ENCODE data around the gene RABL6. TPM values are rescaled to one million over a fixed set of nuclear protein-coding genes. Genes with fewer than 3 reads are reported as not detected.

The RABL6 gene
- total RNA-seq, 2 donors from 2014 or later, result 159 to 206 TPM

DNA sequence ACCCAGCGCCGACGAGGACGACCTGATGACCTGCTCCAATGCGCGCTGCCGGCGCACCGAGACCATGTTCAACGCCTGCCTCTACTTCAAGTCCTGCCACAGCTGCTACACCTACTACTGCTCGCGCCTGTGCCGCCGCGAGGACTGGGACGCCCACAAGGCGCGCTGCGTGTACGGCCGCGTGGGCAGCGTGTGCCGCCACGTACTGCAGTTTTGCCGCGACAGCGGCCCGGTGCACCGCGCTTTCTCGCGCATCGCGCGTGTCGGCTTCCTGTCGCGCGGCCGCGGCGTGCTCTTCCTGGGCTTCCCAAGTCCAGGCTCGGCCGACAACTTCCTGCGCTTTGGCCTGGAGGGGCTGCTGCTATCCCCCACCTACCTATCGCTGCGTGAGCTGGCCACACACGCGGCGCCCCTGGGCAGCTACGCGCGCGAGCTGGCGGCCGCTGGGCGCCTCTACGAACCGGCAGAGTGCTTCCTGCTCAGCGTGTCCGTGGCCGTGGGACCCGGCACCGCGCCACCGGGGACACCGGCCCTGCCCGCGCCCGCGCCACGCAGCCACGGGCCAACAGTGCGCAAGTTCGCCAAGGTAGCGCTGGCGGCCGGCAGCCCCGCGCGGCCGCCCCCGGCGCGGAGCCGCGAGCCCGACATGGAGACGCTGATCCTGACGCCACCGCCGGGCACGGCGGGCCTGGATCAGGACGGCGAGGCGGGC, 38.8 kb downstream of the RABL6 start:
- H3K4me3 Mint-ChIP-seq, result peak overlapping the region; percentile 78
- no peak overlapping the region for H3K27ac Mint-ChIP-seq
- TF ChIP-seq, protein P1, sequence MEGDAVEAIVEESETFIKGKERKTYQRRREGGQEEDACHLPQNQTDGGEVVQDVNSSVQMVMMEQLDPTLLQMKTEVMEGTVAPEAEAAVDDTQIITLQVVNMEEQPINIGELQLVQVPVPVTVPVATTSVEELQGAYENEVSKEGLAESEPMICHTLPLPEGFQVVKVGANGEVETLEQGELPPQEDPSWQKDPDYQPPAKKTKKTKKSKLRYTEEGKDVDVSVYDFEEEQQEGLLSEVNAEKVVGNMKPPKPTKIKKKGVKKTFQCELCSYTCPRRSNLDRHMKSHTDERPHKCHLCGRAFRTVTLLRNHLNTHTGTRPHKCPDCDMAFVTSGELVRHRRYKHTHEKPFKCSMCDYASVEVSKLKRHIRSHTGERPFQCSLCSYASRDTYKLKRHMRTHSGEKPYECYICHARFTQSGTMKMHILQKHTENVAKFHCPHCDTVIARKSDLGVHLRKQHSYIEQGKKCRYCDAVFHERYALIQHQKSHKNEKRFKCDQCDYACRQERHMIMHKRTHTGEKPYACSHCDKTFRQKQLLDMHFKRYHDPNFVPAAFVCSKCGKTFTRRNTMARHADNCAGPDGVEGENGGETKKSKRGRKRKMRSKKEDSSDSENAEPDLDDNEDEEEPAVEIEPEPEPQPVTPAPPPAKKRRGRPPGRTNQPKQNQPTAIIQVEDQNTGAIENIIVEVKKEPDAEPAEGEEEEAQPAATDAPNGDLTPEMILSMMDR (conservative IDR thresholded peaks at IDR 0.05), result no peak
- H3K27me3 Mint-ChIP-seq (ENCODE audit: insufficient read depth), result peaks cover 33% of the 10 kb centered on the region
- Histone ChIP-seq H3K27me3 (ENCODE audit: control insufficient read depth, insufficient read depth, low read length, poor library complexity, severe bottlenecking) (no peaks in the 10 kb centered on the region), H3K4me3 (ENCODE audit: low read length) (no peak overlapping the region), H3K9me3 (ENCODE audit: control insufficient read depth, low read length) (no peaks in the 10 kb centered on the region), H3K9ac (ENCODE audit: extremely low read depth, low read length, poor library complexity, severe bottlenecking) (no peak overlapping the region), H3K27ac (ENCODE audit: low read depth, low read length) (no peak overlapping the region), H3K36me3 (ENCODE audit: control insufficient read depth, insufficient read depth, low read length) (peaks cover 9% of the 10 kb centered on the region), H3K4me1 (ENCODE audit: control insufficient read depth, insufficient read depth, low read length) (peaks cover 8% of the 10 kb centered on the region)
- H3K9me3 Mint-ChIP-seq, result peaks cover 12% of the 10 kb centered on the region
- WGBS, 2 experiments (ENCODE audit: insufficient coverage in 1 of 2, insufficient read length in 1 of 2), result 67 to 75% methylated on average over 76 to 98 of the region's 98 CpGs
- H3K4me1 Mint-ChIP-seq, result peaks cover 2% of the 10 kb centered on the region
- DNase-seq, result peak; percentile 70
- H3K36me3 Mint-ChIP-seq (ENCODE audit: low read depth), result no peaks in the 10 kb centered on the region

DNA sequence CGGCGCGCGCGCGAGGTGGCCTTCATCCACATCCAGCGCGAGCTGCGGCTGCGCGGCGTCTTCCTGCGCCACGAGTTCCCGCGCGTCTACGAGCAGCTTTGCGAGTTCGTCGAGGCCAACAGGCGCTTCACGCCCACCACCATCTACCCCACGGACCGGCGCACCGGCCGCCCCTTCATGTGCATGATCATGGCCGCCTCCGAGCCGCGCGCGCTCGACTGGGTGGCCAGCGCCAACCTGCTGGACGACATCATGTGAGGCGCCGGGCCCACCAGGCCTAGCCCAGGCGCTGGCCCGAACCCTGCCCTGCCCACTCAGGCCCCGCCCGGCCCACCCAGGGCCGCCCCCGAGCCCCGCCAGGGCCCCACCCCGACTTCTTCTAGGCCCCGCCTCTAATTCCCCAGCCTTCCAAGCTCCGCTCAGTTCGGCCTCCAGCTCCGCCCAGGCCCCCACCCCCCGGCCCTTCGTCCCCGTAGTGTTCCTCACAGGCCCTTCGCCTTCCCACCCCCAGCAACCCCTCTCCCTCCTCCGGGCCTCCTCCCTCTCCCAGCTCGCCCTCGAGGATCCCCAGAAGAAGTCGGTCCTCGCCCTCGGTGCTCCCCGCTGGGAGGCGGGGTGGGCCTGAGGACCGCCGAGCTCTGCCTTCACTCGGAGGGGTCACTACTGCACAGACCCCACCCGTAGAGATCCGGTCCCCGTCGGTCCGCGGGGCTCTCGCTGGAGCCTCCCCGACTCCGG, 39.5 kb downstream of the RABL6 start:
- DNase-seq, result peak; percentile 95
- peak overlapping the region; percentile 89 for H3K27ac ChIP-seq (ENCODE audit: low read depth, low read length)
- H3K27ac Mint-ChIP-seq, result peak overlapping the region; percentile 89

DNA sequence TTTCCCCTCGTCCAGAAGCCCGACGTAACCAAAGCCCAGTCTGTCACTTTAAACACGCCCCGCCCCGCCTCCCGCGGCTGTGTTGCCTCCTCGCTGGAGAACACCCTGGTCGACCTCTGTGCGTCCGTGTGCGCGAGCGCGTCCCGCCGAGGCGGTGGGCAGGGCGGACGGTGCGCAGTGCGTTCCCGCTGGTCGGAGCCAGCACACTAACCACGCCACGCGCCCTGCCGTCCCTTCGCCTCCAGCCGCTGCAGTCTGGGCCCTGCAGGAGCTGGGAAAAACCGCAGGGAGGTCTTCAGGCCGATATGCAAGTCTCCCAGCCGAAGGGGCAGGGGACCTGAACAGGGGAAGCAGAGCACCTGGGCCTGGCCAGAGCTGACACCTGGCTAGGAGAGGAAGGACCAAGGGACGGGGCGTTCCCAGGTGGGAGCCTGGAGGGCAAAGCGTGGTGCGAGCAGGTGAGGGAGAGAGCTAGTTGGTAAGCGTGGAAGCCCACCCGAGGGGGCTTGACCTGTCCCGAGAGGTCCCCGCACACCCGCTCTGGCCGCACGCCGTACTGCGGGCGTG, 40.2 kb downstream of the RABL6 start:
- TF ChIP-seq, protein P1 (conservative IDR thresholded peaks at IDR 0.05), result no peak
- H3K4me3 Mint-ChIP-seq, result peak overlapping the region; percentile 78
- H3K27ac ChIP-seq (ENCODE audit: low read depth, low read length), result peak overlapping the region; percentile 89
- H3K27ac Mint-ChIP-seq, result peak overlapping the region; percentile 89
- peak overlapping the region; percentile 93 for H3K4me3 ChIP-seq (ENCODE audit: low read length)
- H3K36me3 Mint-ChIP-seq (ENCODE audit: low read depth), result no peaks in the 10 kb centered on the region
- peaks cover 33% of the 10 kb centered on the region for H3K27me3 Mint-ChIP-seq (ENCODE audit: insufficient read depth)
- no peaks in the 10 kb centered on the region for H3K9me3 ChIP-seq (ENCODE audit: control insufficient read depth, low read length)
- DNase-seq, result peak; percentile 94
- peaks cover 10% of the 10 kb centered on the region for H3K36me3 ChIP-seq (ENCODE audit: control insufficient read depth, insufficient read depth, low read length)
- H3K9me3 Mint-ChIP-seq, result peaks cover 12% of the 10 kb centered on the region
- peaks cover 8% of the 10 kb centered on the region for H3K4me1 ChIP-seq (ENCODE audit: control insufficient read depth, insufficient read depth, low read length)
- 1 to 2% methylated on average over 34 to 48 of the region's 48 CpGs for WGBS, 2 experiments (ENCODE audit: insufficient coverage in 1 of 2, insufficient read length in 1 of 2)
- peaks cover 2% of the 10 kb centered on the region for H3K4me1 Mint-ChIP-seq
- no peaks in the 10 kb centered on the region for H3K27me3 ChIP-seq (ENCODE audit: control insufficient read depth, insufficient read depth, low read length, poor library complexity, severe bottlenecking)
- H3K9ac ChIP-seq (ENCODE audit: extremely low read depth, low read length, poor library complexity, severe bottlenecking), result peak overlapping the region; percentile 74

More for the DNA sequence above, 39.5 kb downstream of the RABL6 start:
- TF ChIP-seq, protein P1 (conservative IDR thresholded peaks at IDR 0.05), result no peak
- Mint-ChIP-seq H3K36me3 (ENCODE audit: low read depth) (no peaks in the 10 kb centered on the region), H3K27me3 (ENCODE audit: insufficient read depth) (peaks cover 33% of the 10 kb centered on the region), H3K4me1 (peaks cover 2% of the 10 kb centered on the region), H3K4me3 (peak overlapping the region; percentile 78), H3K9me3 (peaks cover 12% of the 10 kb centered on the region)
- no peaks in the 10 kb centered on the region for H3K27me3 ChIP-seq (ENCODE audit: control insufficient read depth, insufficient read depth, low read length, poor library complexity, severe bottlenecking)
- H3K4me1 ChIP-seq (ENCODE audit: control insufficient read depth, insufficient read depth, low read length), result peaks cover 8% of the 10 kb centered on the region
- H3K36me3 ChIP-seq (ENCODE audit: control insufficient read depth, insufficient read depth, low read length), result peaks cover 10% of the 10 kb centered on the region
- H3K9me3 ChIP-seq (ENCODE audit: control insufficient read depth, low read length), result no peaks in the 10 kb centered on the region
- WGBS, 2 experiments (ENCODE audit: insufficient coverage in 1 of 2, insufficient read length in 1 of 2), result 20 to 75% methylated on average over 31 to 66 of the region's 75 CpGs
- peak overlapping the region; percentile 93 for H3K4me3 ChIP-seq (ENCODE audit: low read length)
- H3K9ac ChIP-seq (ENCODE audit: extremely low read depth, low read length, poor library complexity, severe bottlenecking), result peak overlapping the region; percentile 74

Measured in endodermal cell (in vitro differentiated cells).